ENCODE data around the gene LCMT2.
A peak's percentile ranks its signal among the peaks of the same experiment; 100 is the strongest.

LCMT2 gene

GRCh38 chr15:43329960-43330779, at the start of gene LCMT2:
Gene LCMT2 (minus strand): TSS chr15:43330573. CDS start chr15:43330489, 84 bp downstream.
- DNase-seq, result peak; percentile 96

GRCh38 chr15:43378601-43379000, 48.2 kb upstream of the LCMT2 start:
- DNase-seq, result no peak

GRCh38 chr15:43376017-43376705, 45.8 kb upstream of the LCMT2 start:
- DNase-seq, result peak; percentile 68

- peak; percentile 91 for DNase-seq
These were observed 40.9 kb upstream of the LCMT2 start, which contains the start of the genes TUBGCP4 and ZSCAN29 for GRCh38 chr15:43370975-43371974. Gene TUBGCP4 (plus strand): TSS chr15:43371101. CDS start chr15:43371355, 254 bp downstream. Gene ZSCAN29 (minus strand): TSS chr15:43371043. CDS start chr15:43369913, 1,130 bp downstream.

- DNase-seq, result peak; percentile 62
These were observed 40.1 kb upstream of the LCMT2 start for GRCh38 chr15:43370310-43370974.

GRCh38 chr15:43361313-43361903, 31.0 kb upstream of the LCMT2 start:
- no peak for DNase-seq

- DNase-seq, result no peak
These were observed 30.4 kb upstream of the LCMT2 start for GRCh38 chr15:43360821-43361220.

GRCh38 chr15:43352693-43353382, 22.5 kb upstream of the LCMT2 start:
- no peak for DNase-seq

- DNase-seq, result no peak
These were observed 16.7 kb upstream of the LCMT2 start for GRCh38 chr15:43347114-43347513.

GRCh38 chr15:43346305-43346704, 15.9 kb upstream of the LCMT2 start:
- DNase-seq, result no peak

- DNase-seq, result no peak
These were observed 361 bp upstream of the LCMT2 start for GRCh38 chr15:43330780-43331087.

- peak; percentile 63 for DNase-seq
These were observed 985 bp downstream of the LCMT2 start for GRCh38 chr15:43329217-43329959.

GRCh38 chr15:43325039-43325684, 5.2 kb downstream of the LCMT2 start:
- no peak for DNase-seq

GRCh38 chr15:43318990-43319771, 11.2 kb downstream of the LCMT2 start:
- DNase-seq, result no peak

GRCh38 chr15:43317566-43318184, 12.7 kb downstream of the LCMT2 start:
- DNase-seq, result no peak

- no peak for DNase-seq
These were observed 13.4 kb downstream of the LCMT2 start for GRCh38 chr15:43316971-43317346.

GRCh38 chr15:43316016-43316970, 14.1 kb downstream of the LCMT2 start:
- DNase-seq, result no peak
